Measurements from ENCODE around the gene NKAIN2. TPM values are rescaled to one million over a fixed set of nuclear protein-coding genes. Genes with fewer than 3 reads are reported as not detected.
"Not testable (repeated sequence)": the region's sequence is repeated elsewhere in the genome, so short reads cannot be mapped to it uniquely, and the experiment has no call there.

The NKAIN2 gene
- total RNA-seq, 1 donor from 2014 or later = not detected

GRCh38 chr6:124541573-124541972, 737.9 kb downstream of the NKAIN2 start:
- no peak for TF ChIP-seq CTCF (IDR thresholded peaks at IDR 0.05; ENCODE audit: insufficient read depth, low read length, poor library complexity, severe bottlenecking)

GRCh38 chr6:124546601-124547000, 742.9 kb downstream of the NKAIN2 start:
- H3K4me3 ChIP-seq (ENCODE audit: low read depth, low read length) = no peak overlapping the region
- no peaks in the 10 kb centered on the region for H3K27me3 ChIP-seq (ENCODE audit: control insufficient read depth, insufficient read depth, low read length)
- no peaks in the 10 kb centered on the region for H3K36me3 ChIP-seq (ENCODE audit: control insufficient read depth, insufficient read depth, low read length)
- TF ChIP-seq CTCF (IDR thresholded peaks at IDR 0.05; ENCODE audit: insufficient read depth, low read length, poor library complexity, severe bottlenecking) = no peak
- no peak for DNase-seq (ENCODE audit: low read depth)

More at GRCh38 chr6:124541573-124541972, 737.9 kb downstream of the NKAIN2 start:
- no peaks in the 10 kb centered on the region for H3K36me3 ChIP-seq (ENCODE audit: control insufficient read depth, insufficient read depth, low read length)
- DNase-seq (ENCODE audit: low read depth) = no peak
- H3K27me3 ChIP-seq (ENCODE audit: control insufficient read depth, insufficient read depth, low read length) = no peaks in the 10 kb centered on the region
- H3K4me3 ChIP-seq (ENCODE audit: low read depth, low read length) = no peak overlapping the region

- no peak for TF ChIP-seq CTCF (IDR thresholded peaks at IDR 0.05; ENCODE audit: insufficient read depth, low read length, poor library complexity, severe bottlenecking)
- no peak for DNase-seq (ENCODE audit: low read depth)
- Histone ChIP-seq H3K36me3 (ENCODE audit: control insufficient read depth, insufficient read depth, low read length) (no peaks in the 10 kb centered on the region), H3K4me3 (ENCODE audit: low read depth, low read length) (no peak overlapping the region), H3K27me3 (ENCODE audit: control insufficient read depth, insufficient read depth, low read length) (no peaks in the 10 kb centered on the region)
These were observed 748.1 kb downstream of the NKAIN2 start for GRCh38 chr6:124551711-124552233.

GRCh38 chr6:124557873-124558272, 754.2 kb downstream of the NKAIN2 start:
- TF ChIP-seq CTCF (IDR thresholded peaks at IDR 0.05; ENCODE audit: insufficient read depth, low read length, poor library complexity, severe bottlenecking) = no peak
- no peak for DNase-seq (ENCODE audit: low read depth)
- Histone ChIP-seq H3K36me3 (ENCODE audit: control insufficient read depth, insufficient read depth, low read length) (no peaks in the 10 kb centered on the region), H3K27me3 (ENCODE audit: control insufficient read depth, insufficient read depth, low read length) (no peaks in the 10 kb centered on the region), H3K4me3 (ENCODE audit: low read depth, low read length) (no peak overlapping the region)

- H3K27me3 ChIP-seq (ENCODE audit: control insufficient read depth, insufficient read depth, low read length); DNase-seq (ENCODE audit: low read depth); H3K4me3 ChIP-seq (ENCODE audit: low read depth, low read length); H3K36me3 ChIP-seq (ENCODE audit: control insufficient read depth, insufficient read depth, low read length): not testable (repeated sequence)
These were observed 756.4 kb downstream of the NKAIN2 start for GRCh38 chr6:124560078-124560477.

GRCh38 chr6:124560873-124561567, 757.4 kb downstream of the NKAIN2 start:
- DNase-seq (ENCODE audit: low read depth) = no peak
- TF ChIP-seq CTCF (IDR thresholded peaks at IDR 0.05; ENCODE audit: insufficient read depth, low read length, poor library complexity, severe bottlenecking) = no peak
- Histone ChIP-seq H3K36me3 (ENCODE audit: control insufficient read depth, insufficient read depth, low read length) (no peaks in the 10 kb centered on the region), H3K4me3 (ENCODE audit: low read depth, low read length) (no peak overlapping the region), H3K27me3 (ENCODE audit: control insufficient read depth, insufficient read depth, low read length) (no peaks in the 10 kb centered on the region)

Data from kidney epithelial cell (primary cell).